GM23248 (cell line): Measurements from ENCODE around the gene PRL. TPM values are rescaled to one million over a fixed set of nuclear protein-coding genes. Genes with fewer than 3 reads are reported as not detected.
A peak's percentile ranks its signal among the peaks of the same experiment; 100 is the strongest.

Source experiments
- DNase-seq: peaks from one replicate; pipeline ENCODE4 v3.0.0-alpha.2; 2015
- H2AFZ ChIP-seq: fragments of 200-600 bp; sonication (generic); 2 replicates; pipeline ENCODE4 v1.6.1; 2016; ENCODE audit warnings: antibody characterized with exemption
- H3F3A ChIP-seq: fragments of 200-600 bp; sonication (generic); 2 replicates; pipeline ENCODE4 v1.6.1; 2016; ENCODE audit warnings: mild to moderate bottlenecking, antibody characterized with exemption, mixed run types; ENCODE audit not compliant: insufficient read depth
- H3K27ac ChIP-seq: fragments of 200-600 bp; sonication (generic); 2 replicates; pipeline ENCODE4 v1.5.1; 2016; ENCODE audit warnings: mild to moderate bottlenecking
- H3K27me3 ChIP-seq: fragments of 200-600 bp; sonication (generic); replicated peaks from 2 replicates; pipeline ENCODE4 v1.6.1; 2016; ENCODE audit warnings: mild to moderate bottlenecking; ENCODE audit not compliant: insufficient read depth
- H3K36me3 ChIP-seq: fragments of 200-600 bp; sonication (generic); 2 replicates; pipeline ENCODE4 v1.6.1; 2016; ENCODE audit warnings: low read depth, mild to moderate bottlenecking
- H3K4me1 ChIP-seq: fragments of 200-600 bp; sonication (generic); 2 replicates; pipeline ENCODE4 v1.6.1; 2016; ENCODE audit warnings: mild to moderate bottlenecking; ENCODE audit not compliant: insufficient read depth
- H3K4me2 ChIP-seq: fragments of 200-600 bp; sonication (generic); one replicate; pipeline ENCODE4 v1.6.1; 2016; ENCODE audit warnings: mild to moderate bottlenecking; ENCODE audit not compliant: unreplicated experiment
- H3K4me3 ChIP-seq: fragments of 200-600 bp; sonication (generic); 2 replicates; pipeline ENCODE4 v1.5.1; 2016; ENCODE audit warnings: mild to moderate bottlenecking
- H3K79me2 ChIP-seq: fragments of 200-600 bp; sonication (generic); 2 replicates; pipeline ENCODE4 v1.6.1; 2016; ENCODE audit warnings: mild to moderate bottlenecking; ENCODE audit not compliant: insufficient read depth
- H3K9ac ChIP-seq: fragments of 200-600 bp; sonication (generic); 2 replicates; pipeline ENCODE4 v1.6.1; 2016; ENCODE audit warnings: mild to moderate bottlenecking
- H3K9me2 ChIP-seq: fragments of 200-600 bp; sonication (generic); 2 replicates; pipeline ENCODE4 v1.6.1; 2016; ENCODE audit warnings: mixed run types, mild to moderate bottlenecking, moderate library complexity; ENCODE audit not compliant: insufficient read depth
- H3K9me3 ChIP-seq: fragments of 200-600 bp; sonication (generic); one replicate; pipeline ENCODE4 v1.6.1; 2017; ENCODE audit warnings: low read depth
- H4K20me1 ChIP-seq: fragments of 200-600 bp; sonication (generic); 2 replicates; pipeline ENCODE4 v1.6.0; 2016; ENCODE audit not compliant: insufficient read depth
- EZH2 ChIP-seq: fragments of 200-600 bp; sonication (generic); IDR thresholded peaks from 2 replicates; pipeline ENCODE4 v1.6.1; 2018; ENCODE audit warnings: antibody characterized with exemption, mild to moderate bottlenecking; ENCODE audit not compliant: insufficient read depth, poor library complexity, severe bottlenecking
- EZH2phosphoT487 ChIP-seq: fragments of 200-600 bp; sonication (generic); IDR thresholded peaks from 2 replicates; pipeline ENCODE4 v1.6.1; 2018; ENCODE audit warnings: antibody characterized with exemption, moderate library complexity, mild to moderate bottlenecking, low read depth; ENCODE audit not compliant: insufficient read depth
- whole genome bisulfite sequencing, 2 experiments: methylation state at CpG; one replicate each; pipeline ENCODE4 v1.1.6; 2015 to 2017; ENCODE audit warnings: low lambda C conversion rate in 2 of 2, low coverage in 1 of 2; ENCODE audit errors: missing lambda C conversion rate in 2 of 2; 5-methylcytosine and 5-hydroxymethylcytosine counted together
- in situ Hi-C: fragments of 300-500 bp; cut with MboI; formaldehyde crosslinking; loops from 2 replicates; pipeline ENCODE4 v1.15.0; 2020
- polyA plus RNA-seq: library from polyadenylated mRNA; unstranded; fragments of >200 nt; fragmentation: Nextera tagmentation; extraction: Ambion mirVana; gene quantifications from 2 replicates; pipeline ENCODE4 v1.2.1, GENCODE V29; 2016
- total RNA-seq: library from RNA; depleted of rRNA; stranded (reverse); fragments of >200 nt; shearing (Covaris generic); gene quantifications from 2 replicates; pipeline ENCODE4 v1.2.3, GENCODE V29; 2014

PRL gene
- total and polyA plus RNA-seq, 2 experiments from 2014 or later = 1.2 TPM; not detected in 1

DNA sequence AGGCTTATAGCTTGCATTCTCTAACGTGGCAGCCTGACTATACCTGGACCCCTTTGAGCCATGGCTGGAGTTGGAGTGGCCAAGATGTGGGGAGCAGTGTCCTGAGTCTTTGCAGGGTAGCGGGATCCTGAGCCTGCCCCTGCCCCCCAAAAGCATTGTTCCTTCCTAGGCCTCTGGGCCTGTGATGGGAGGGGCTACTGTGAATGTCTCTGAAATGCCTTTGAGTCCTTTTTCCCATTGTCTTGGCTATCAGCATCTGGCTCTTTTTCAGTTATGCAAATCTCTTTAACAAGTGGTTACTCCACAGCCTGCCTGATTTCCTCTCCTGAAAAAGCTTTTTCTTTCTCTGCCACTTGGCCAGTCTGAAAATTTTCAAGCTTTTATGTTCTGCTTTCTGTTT, 17.0 kb upstream of the PRL start:
- no peaks in the 10 kb centered on the region for H4K20me1 ChIP-seq
- H3K79me2 ChIP-seq = no peaks in the 10 kb centered on the region
- no peak overlapping the region for H3K4me3 ChIP-seq
- no peaks in the 10 kb centered on the region for H3K36me3 ChIP-seq
- H3K4me2 ChIP-seq = no peak overlapping the region
- H3K9me3 ChIP-seq = no peaks in the 10 kb centered on the region
- no peaks in the 10 kb centered on the region for H3K27me3 ChIP-seq
- no peaks in the 10 kb centered on the region for H3K9me2 ChIP-seq
- in situ Hi-C loops = no loop called here
- DNase-seq = no peak
- H2AFZ ChIP-seq = no peak overlapping the region
- H3K4me1 ChIP-seq = no peaks in the 10 kb centered on the region
- no peak overlapping the region for H3K27ac ChIP-seq
- H3K9ac ChIP-seq = no peak overlapping the region
- no peaks in the 10 kb centered on the region for H3F3A ChIP-seq
- no peak for TF ChIP-seq EZH2phosphoT487
- TF ChIP-seq EZH2 = no peak
- WGBS, 2 experiments = 55 to 65% methylated on average over 2 of the region's 2 CpGs

DNA sequence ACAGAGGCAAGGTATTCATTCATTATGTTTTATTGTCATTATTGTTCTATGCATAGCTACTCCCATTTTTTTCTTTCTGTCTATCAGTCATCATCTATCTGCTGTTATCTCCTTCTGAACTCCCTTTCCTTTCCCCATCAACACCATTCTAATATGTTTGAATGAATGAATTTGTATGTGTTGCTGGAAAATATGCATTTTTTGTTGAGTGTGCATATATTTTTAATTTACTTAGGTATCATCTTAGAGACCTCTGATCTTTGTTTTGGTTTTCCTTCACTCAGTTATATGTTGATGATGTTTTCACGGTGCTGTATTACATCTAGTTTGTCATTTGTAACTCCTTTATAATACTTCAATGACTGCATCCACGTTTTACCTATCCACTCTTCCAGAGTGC, 12.1 kb upstream of the PRL start:
- Histone ChIP-seq H3K79me2 (no peaks in the 10 kb centered on the region), H3K9me3 (no peaks in the 10 kb centered on the region), H3K27me3 (no peaks in the 10 kb centered on the region), H3K4me3 (no peak overlapping the region), H3K4me1 (no peaks in the 10 kb centered on the region), H3K9ac (no peak overlapping the region), H2AFZ (no peak overlapping the region), H3K36me3 (no peaks in the 10 kb centered on the region), H3K9me2 (no peaks in the 10 kb centered on the region), H3F3A (no peaks in the 10 kb centered on the region), H4K20me1 (no peaks in the 10 kb centered on the region), H3K27ac (no peak overlapping the region), H3K4me2 (no peak overlapping the region)
- 32 to 40% methylated on average over 2 of the region's 2 CpGs for WGBS, 2 experiments
- TF ChIP-seq EZH2 (no peak), EZH2phosphoT487 (no peak)
- DNase-seq = no peak
- in situ Hi-C loops = no loop called here

DNA sequence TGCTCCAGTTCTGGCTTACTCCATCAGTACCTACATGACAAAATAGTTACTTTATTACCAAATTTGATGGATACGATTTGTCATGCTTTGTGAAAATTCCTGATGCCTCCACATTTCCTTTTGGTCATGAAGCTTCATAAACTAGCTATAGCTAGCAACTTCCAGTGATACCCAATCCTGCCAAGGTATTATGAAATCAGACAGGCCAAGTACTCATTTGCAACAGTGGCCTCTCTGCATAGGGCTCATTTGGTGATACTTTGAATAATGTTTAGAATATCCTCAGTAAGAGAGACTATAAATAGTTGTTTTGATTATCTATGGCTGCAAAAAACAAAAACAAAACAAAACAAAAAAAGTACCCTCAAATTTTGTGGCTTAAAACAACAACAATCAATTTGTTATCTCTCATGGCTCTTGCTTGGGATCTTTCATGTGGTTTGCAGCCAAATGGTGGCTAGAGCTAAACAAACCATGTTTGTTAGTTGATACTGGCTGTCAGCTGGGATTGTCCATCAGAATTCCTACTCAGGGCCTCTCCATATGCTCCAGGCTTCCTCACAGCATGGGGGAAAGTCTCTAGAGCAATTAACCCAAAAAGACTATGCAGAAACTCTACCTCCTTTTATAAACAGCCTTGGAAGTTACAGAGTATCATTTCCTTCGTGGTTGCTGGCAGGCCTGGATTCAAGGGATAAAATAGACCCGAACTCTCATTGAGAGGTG, 10.1 kb upstream of the PRL start:
- Histone ChIP-seq H3K36me3 (no peaks in the 10 kb centered on the region), H3F3A (no peaks in the 10 kb centered on the region), H4K20me1 (no peaks in the 10 kb centered on the region), H3K4me2 (no peak overlapping the region), H2AFZ (no peak overlapping the region), H3K9me2 (no peaks in the 10 kb centered on the region), H3K4me1 (no peaks in the 10 kb centered on the region), H3K9me3 (no peaks in the 10 kb centered on the region), H3K9ac (no peak overlapping the region), H3K27ac (no peak overlapping the region), H3K79me2 (no peaks in the 10 kb centered on the region), H3K27me3 (no peaks in the 10 kb centered on the region), H3K4me3 (no peak overlapping the region)
- TF ChIP-seq EZH2 = no peak
- TF ChIP-seq EZH2phosphoT487 = no peak
- DNase-seq = no peak
- whole genome bisulfite sequencing, 2 experiments = 52 to 64% methylated on average over 3 of the region's 3 CpGs
- in situ Hi-C loops = no loop called here

DNA sequence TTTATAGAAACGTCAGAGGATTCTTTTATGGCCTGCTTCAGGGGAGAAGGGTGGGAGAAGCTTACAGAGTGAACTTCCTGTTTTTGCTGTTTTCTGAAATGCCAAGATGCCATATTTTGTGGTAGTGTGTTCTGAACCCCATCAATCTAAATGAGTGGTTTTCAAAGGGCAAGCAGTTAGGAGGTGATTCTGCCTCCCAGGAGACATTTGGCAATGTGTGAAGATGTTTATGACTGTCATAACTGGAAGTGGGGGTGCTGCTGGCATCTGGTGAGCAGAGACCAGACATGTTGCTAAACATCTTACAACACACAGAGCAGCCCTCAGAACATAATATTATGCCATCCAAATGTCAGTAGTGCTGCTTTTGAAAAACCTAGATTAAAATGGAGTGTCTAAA, 6.0 kb upstream of the PRL start:
- Histone ChIP-seq H3K36me3 (no peaks in the 10 kb centered on the region), H3K4me2 (no peak overlapping the region), H3F3A (no peaks in the 10 kb centered on the region), H3K4me3 (no peak overlapping the region), H3K9me3 (no peaks in the 10 kb centered on the region), H4K20me1 (no peaks in the 10 kb centered on the region), H3K9ac (no peak overlapping the region), H3K27me3 (no peaks in the 10 kb centered on the region), H3K4me1 (no peaks in the 10 kb centered on the region), H3K9me2 (no peaks in the 10 kb centered on the region), H3K79me2 (no peaks in the 10 kb centered on the region), H3K27ac (no peak overlapping the region), H2AFZ (no peak overlapping the region)
- TF ChIP-seq EZH2 = no peak
- no peak for TF ChIP-seq EZH2phosphoT487
- in situ Hi-C loops = no loop called here
- peak; percentile 3 for DNase-seq
- 20 to 23% methylated on average over 1 of the region's 1 CpG for WGBS, 2 experiments
